Psoas muscle (tissue), 8 donors: ENCODE data around the gene MME. TPM values are rescaled to one million over a fixed set of nuclear protein-coding genes. Genes with fewer than 3 reads are reported as not detected.

Source experiments
- ATAC-seq, 4 donors: fragments of 200-7000 bp; cut with Tn5 transposase; one replicate each; pipeline ENCODE4 v1.9.1; 2020; ENCODE audit warnings: moderate library complexity in 3 of 4, mild to moderate bottlenecking in 2 of 4
- DNase-seq, 2 donors: peaks; one replicate each; pipeline ENCODE4 v3.0.0-alpha.2; 2020
- H3K27ac ChIP-seq: fragments of 200-600 bp; one replicate; pipeline ENCODE4 v1.8.0; 2022
- H3K27me3 ChIP-seq, 3 donors: fragments of 200-600 bp in 1 of 3; one replicate each; pipeline versions ENCODE4 v1.6.1 to v1.8.0; 2013 to 2022; ENCODE audit warnings: low read length in 2 of 3, mild to moderate bottlenecking in 2 of 3, moderate library complexity in 1 of 3; ENCODE audit not compliant: insufficient read depth in 3 of 3
- H3K36me3 ChIP-seq, 2 donors: fragments of 200-600 bp in 1 of 2; one replicate each; pipeline versions ENCODE4 v1.6.1 to v1.8.0; 2013 to 2022; ENCODE audit warnings: low read depth in 1 of 2, mild to moderate bottlenecking in 1 of 2, moderate library complexity in 1 of 2; ENCODE audit not compliant: insufficient read depth in 1 of 2
- H3K4me1 ChIP-seq: fragments of 200-600 bp; one replicate; pipeline ENCODE4 v1.8.0; 2022
- H3K4me3 ChIP-seq: fragments of 200-600 bp; one replicate; pipeline ENCODE4 v1.8.0; 2022; ENCODE audit warnings: mild to moderate bottlenecking
- H3K9me3 ChIP-seq: fragments of 200-600 bp; one replicate; pipeline ENCODE4 v1.8.0; 2022
- CTCF ChIP-seq: fragments of 200-600 bp; IDR thresholded peaks from one replicate; pipeline ENCODE4 v1.8.0; 2022; ENCODE audit warnings: antibody characterized with exemption
- WGBS, 3 donors: extraction: QIAGEN DNeasy Blood & Tissue Kit; methylation state at CpG; one replicate each; pipeline versions ENCODE4 v1.1.6 to v1.1.7; 2013; 5-methylcytosine and 5-hydroxymethylcytosine counted together
- intact Hi-C, 2 donors: fragments of 100-400 bp; cut with DNase I; formaldehyde crosslinking; loops; one replicate each; pipeline versions ENCODE4 v1.11.0 to v1.14.2; 2022
- polyA plus RNA-seq, 3 donors: library from polyadenylated mRNA; stranded (reverse); fragments of 200-250 nt; gene quantifications; one replicate each; pipeline ENCODE4 v1.2.3, GENCODE V29; 2013
- total RNA-seq, 4 donors: library from RNA; stranded (reverse); fragmentation: NEBNext Ultra II Directional in 2 of 4; extraction: Animal tissue kit (Norgen Biotek cat#: 25700) in 2 of 4; gene quantifications; one replicate each; pipeline versions ENCODE4 v1.2.1 to v1.2.4, GENCODE V29; 2021 to 2023
- donor health status: healthy with polysubstance abuse.
- donor health status: DM: no; HTN: no; CAD: no; lungs with moderate emphysema.
- donor health status: Bipolar disorder and iron deficiency.
- donor health status: healthy.
- donor health status: DM: yes; HTN: yes; CAD: no.
- donor health status: DM: no; HTN: no; CAD: no.
- donor health status: DM: no; HTN: no; CAD: no.
- donor health status: DM: yes; HTN: yes; CAD: no.

The MME gene
- total and polyA plus RNA-seq, 7 donors = 10.3 to 44.1 (median 38.5) TPM

- intact Hi-C loops = loop anchor here in 1 of 2 donors (10.0 kb wide), 1 partner anchor 241 kb away; no protein-coding TSS in a partner anchor
- Histone ChIP-seq H3K4me3 (no peak overlapping the region), H3K27ac (no peak overlapping the region), H3K27me3 (peaks cover 0 to 8% (median 0%) of the 10 kb centered on the region in 3 donors), H3K36me3 (peaks cover 0 to 25% of the 10 kb centered on the region in 2 donors), H3K9me3 (no peaks in the 10 kb centered on the region), H3K4me1 (no peaks in the 10 kb centered on the region)
- no peak for TF ChIP-seq CTCF
- WGBS, 3 donors = 59 to 83% (median 64%) methylated on average over 2 of the region's 2 CpGs
- DNase-seq = no peak
- ATAC-seq = no peak
Observed at GRCh38 chr3:155083313-155083905, 3.3 kb downstream of the MME start.

- no peak overlapping the region for H3K27ac ChIP-seq
- intact Hi-C loops = loop anchor here in 1 of 2 donors (10.0 kb wide), 1 partner anchor 240 kb away; no protein-coding TSS in a partner anchor
- ATAC-seq (no peak), DNase-seq (no peak)
- 37 to 62% (median 45%) methylated on average over 2 of the region's 2 CpGs for WGBS, 3 donors
- H3K27me3 ChIP-seq = no peaks in the 10 kb centered on the region
- H3K9me3 ChIP-seq = no peaks in the 10 kb centered on the region
- TF ChIP-seq CTCF = no peak
- peaks cover 3 to 25% of the 10 kb centered on the region in 2 donors for H3K36me3 ChIP-seq
- H3K4me3 ChIP-seq = no peak overlapping the region
- H3K4me1 ChIP-seq = no peaks in the 10 kb centered on the region
Observed at GRCh38 chr3:155084567-155084966, 4.4 kb downstream of the MME start.

GRCh38 chr3:155086051-155086450 is 5.9 kb downstream of the MME start:
- 91 to 99% (median 97%) methylated on average over 1 of the region's 1 CpG for WGBS, 3 donors
- H3K4me3 ChIP-seq = no peak overlapping the region

GRCh38 chr3:155088706-155089345 is 8.7 kb downstream of the MME start:
- Histone ChIP-seq H3K27ac (no peak overlapping the region), H3K4me1 (peaks cover 4% of the 10 kb centered on the region), H3K27me3 (no peaks in the 10 kb centered on the region), H3K4me3 (no peak overlapping the region), H3K9me3 (no peaks in the 10 kb centered on the region), H3K36me3 (peaks cover 5 to 25% of the 10 kb centered on the region in 2 donors)
- intact Hi-C loops = loop anchor here in 1 of 2 donors (10.0 kb wide), 1 partner anchor 236 kb away; no protein-coding TSS in a partner anchor
- no peak for TF ChIP-seq CTCF
- ATAC-seq (no peak), DNase-seq (no peak)
- 87 to 90% (median 88%) methylated on average over 2 of the region's 2 CpGs for WGBS, 3 donors

More at GRCh38 chr3:155086051-155086450, 5.9 kb downstream of the MME start:
- Histone ChIP-seq H3K9me3 (no peaks in the 10 kb centered on the region), H3K27ac (no peak overlapping the region), H3K27me3 (no peaks in the 10 kb centered on the region), H3K36me3 (peaks cover 5 to 25% of the 10 kb centered on the region in 2 donors), H3K4me1 (no peaks in the 10 kb centered on the region)
- DNase-seq = no peak
- TF ChIP-seq CTCF = no peak
- intact Hi-C loops = loop anchor here in 1 of 2 donors (10.0 kb wide), 1 partner anchor 239 kb away; no protein-coding TSS in a partner anchor
- no peak for ATAC-seq
